Suprapubic skin (tissue), 4 donors: ENCODE data around the gene POLD1. TPM values are rescaled to one million over a fixed set of nuclear protein-coding genes. Genes with fewer than 3 reads are reported as not detected.
"Not testable (repeated sequence)": the region's sequence is repeated elsewhere in the genome, so short reads cannot be mapped to it uniquely, and the experiment has no call there.

Experiments
- DNase-seq, 2 donors: peaks; one replicate each; pipeline ENCODE4 v3.0.0-alpha.2; 2019; ENCODE audit warnings: low spot score in 2 of 2
- H3K27ac ChIP-seq: fragments of 200-600 bp; sonication (generic); one replicate; pipeline ENCODE4 v1.5.1; 2019
- H3K27me3 ChIP-seq: fragments of 200-600 bp; sonication (generic); one replicate; pipeline ENCODE4 v1.5.1; 2019
- H3K36me3 ChIP-seq: fragments of 200-600 bp; sonication (generic); one replicate; pipeline ENCODE4 v1.5.1; 2019
- H3K4me1 ChIP-seq: fragments of 200-600 bp; sonication (generic); one replicate; pipeline ENCODE4 v1.5.1; 2019
- H3K4me3 ChIP-seq: fragments of 200-600 bp; sonication (generic); one replicate; pipeline ENCODE4 v1.5.1; 2019; ENCODE audit warnings: mild to moderate bottlenecking
- H3K9me3 ChIP-seq: fragments of 200-600 bp; sonication (generic); one replicate; pipeline ENCODE4 v1.5.1; 2019
- EP300 ChIP-seq: sonication (generic); formaldehyde crosslinking; IDR thresholded peaks from one replicate; pipeline ENCODE4 v1.6.1; 2017; ENCODE audit warnings: antibody characterized with exemption
- POLR2A ChIP-seq, 2 donors: fragments of 450-650 bp; IDR thresholded peaks; one replicate each; pipeline ENCODE4 v1.6.1; 2017; ENCODE audit warnings: antibody characterized with exemption in 2 of 2, mild to moderate bottlenecking in 2 of 2, moderate library complexity in 2 of 2
- POLR2AphosphoS5 ChIP-seq, 3 donors: sonication (generic); formaldehyde crosslinking; IDR thresholded peaks; one replicate each; pipeline ENCODE4 v1.6.1; 2017; ENCODE audit warnings: antibody characterized with exemption in 3 of 3
- WGBS: methylation state at CpG from one replicate; pipeline ENCODE4 v1.1.5; 2018; 5-methylcytosine and 5-hydroxymethylcytosine counted together
- total RNA-seq, 4 donors: library from RNA; depleted of rRNA; stranded (reverse); fragments of >200 nt; gene quantifications; one replicate each; pipeline ENCODE4 v1.1.0, GENCODE V29; 2016
- TF ChIP-seq, protein P1 (sequence below), 2 donors: fragments of 200-600 bp in 1 of 2; fragments of 450-650 bp in 1 of 2; sonication (generic) in 1 of 2; IDR thresholded peaks; one replicate each; pipeline ENCODE4 v1.5.1; 2016 to 2019; ENCODE audit warnings: antibody characterized with exemption in 2 of 2, mild to moderate bottlenecking in 1 of 2, moderate library complexity in 1 of 2

The POLD1 gene
- total RNA-seq = 10 to 100 TPM; 17.2 to 26.9 (median 21.5) TPM

DNA sequence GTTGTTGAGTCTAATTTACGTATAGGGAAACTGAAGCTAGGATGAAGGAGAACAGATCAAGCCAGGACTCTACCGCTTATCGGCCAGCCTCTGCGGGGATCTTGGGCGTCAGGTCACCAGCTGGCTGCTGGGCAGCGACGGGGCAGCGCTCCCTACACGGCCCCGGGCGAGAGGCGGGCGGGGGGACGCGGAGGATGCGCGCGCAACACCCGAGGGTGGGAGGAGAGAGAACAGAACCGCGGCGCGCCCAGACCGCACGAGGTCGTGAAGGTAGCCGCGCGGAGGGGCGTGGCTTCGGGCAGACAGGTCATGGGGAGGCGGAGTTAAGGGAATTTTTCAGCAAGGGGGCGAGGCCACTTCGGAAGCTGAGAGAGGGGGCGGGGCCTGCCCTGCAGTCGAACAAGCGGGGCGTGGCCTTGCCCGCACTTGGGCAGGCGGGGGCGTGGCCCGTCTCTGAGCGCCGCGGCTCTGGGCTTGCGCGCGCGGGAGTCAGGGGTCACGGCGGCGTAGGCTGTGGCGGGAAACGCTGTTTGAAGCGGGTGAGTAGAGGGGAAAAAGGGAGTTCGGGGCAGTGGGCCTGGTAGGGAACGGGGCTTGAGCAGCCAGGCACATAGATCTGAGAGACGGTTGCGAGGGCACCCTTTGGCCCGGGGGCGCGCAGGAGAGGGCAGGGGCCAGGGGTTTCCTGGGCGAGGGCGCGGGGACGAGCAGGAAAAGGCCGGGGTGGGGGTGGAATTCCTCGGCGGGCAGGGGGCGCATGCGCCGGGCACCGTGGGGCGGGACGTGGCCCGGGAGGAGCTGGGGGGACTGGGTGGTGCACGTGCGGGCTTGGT, at the start of gene POLD1:
POLD1 (plus strand) TSS at position 496 of the 833 bp plus-strand sequence. CDS start 14,505 bp downstream, outside the sequence.
- no peaks in the 10 kb centered on the region for H3K27me3 ChIP-seq
- peaks cover 41% of the 10 kb centered on the region for H3K36me3 ChIP-seq
- peaks cover 26% of the 10 kb centered on the region for H3K4me1 ChIP-seq
- peak in 1 of 2 donors; percentile 40 for TF ChIP-seq POLR2A (IDR thresholded peaks at IDR 0.05)
- TF ChIP-seq, protein P1, sequence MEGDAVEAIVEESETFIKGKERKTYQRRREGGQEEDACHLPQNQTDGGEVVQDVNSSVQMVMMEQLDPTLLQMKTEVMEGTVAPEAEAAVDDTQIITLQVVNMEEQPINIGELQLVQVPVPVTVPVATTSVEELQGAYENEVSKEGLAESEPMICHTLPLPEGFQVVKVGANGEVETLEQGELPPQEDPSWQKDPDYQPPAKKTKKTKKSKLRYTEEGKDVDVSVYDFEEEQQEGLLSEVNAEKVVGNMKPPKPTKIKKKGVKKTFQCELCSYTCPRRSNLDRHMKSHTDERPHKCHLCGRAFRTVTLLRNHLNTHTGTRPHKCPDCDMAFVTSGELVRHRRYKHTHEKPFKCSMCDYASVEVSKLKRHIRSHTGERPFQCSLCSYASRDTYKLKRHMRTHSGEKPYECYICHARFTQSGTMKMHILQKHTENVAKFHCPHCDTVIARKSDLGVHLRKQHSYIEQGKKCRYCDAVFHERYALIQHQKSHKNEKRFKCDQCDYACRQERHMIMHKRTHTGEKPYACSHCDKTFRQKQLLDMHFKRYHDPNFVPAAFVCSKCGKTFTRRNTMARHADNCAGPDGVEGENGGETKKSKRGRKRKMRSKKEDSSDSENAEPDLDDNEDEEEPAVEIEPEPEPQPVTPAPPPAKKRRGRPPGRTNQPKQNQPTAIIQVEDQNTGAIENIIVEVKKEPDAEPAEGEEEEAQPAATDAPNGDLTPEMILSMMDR (IDR thresholded peaks at IDR 0.05) = no peak
- no peak for TF ChIP-seq EP300
- TF ChIP-seq POLR2AphosphoS5 (IDR thresholded peaks at IDR 0.05) = peak in 2 of 3 donors; percentile 26 to 40
- H3K27ac ChIP-seq = peak within 1 kb of the TSS; percentile 82
- no peaks in the 10 kb centered on the region for H3K9me3 ChIP-seq
- WGBS = 1% methylated on average over 51 of the region's 78 CpGs
- DNase-seq = peak; percentile 98
- H3K4me3 ChIP-seq = peak within 1 kb of the TSS; percentile 81

GRCh38 chr19:50334741-50335421, 49.3 kb upstream of the POLD1 start:
- Histone ChIP-seq H3K9me3 (no peaks in the 10 kb centered on the region), H3K4me3 (no peak overlapping the region), H3K36me3 (no peaks in the 10 kb centered on the region), H3K27ac (no peak overlapping the region), H3K4me1 (peaks cover 41% of the 10 kb centered on the region), H3K27me3 (peaks cover 49% of the 10 kb centered on the region)
- 90% methylated on average over 10 of the region's 12 CpGs for WGBS
- TF ChIP-seq POLR2A (IDR thresholded peaks at IDR 0.05) (no peak), POLR2AphosphoS5 (IDR thresholded peaks at IDR 0.05) (no peak), EP300 (no peak)
- TF ChIP-seq, protein P1 (IDR thresholded peaks at IDR 0.05) = no peak
- no peak for DNase-seq

DNA sequence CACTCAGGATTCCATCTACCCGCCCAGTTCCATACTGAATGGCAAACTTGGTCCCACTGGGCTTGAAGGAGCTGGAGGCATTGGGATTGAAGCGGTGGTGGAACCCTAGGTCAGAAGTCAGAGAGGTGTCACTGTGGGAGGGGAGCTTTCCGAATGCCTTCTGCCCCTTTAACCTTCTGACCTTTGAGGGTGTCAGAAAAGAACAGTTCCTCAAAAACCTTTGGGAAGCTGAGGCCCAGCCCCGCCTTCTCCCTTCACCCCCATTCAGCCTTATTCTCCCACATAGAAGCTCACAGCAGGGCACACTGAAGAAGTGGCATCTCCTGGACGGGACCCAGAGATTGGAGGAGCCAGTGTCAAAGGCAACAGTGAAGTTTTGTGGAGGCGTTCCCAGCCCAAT, 47.1 kb upstream of the POLD1 start:
- WGBS = 90% methylated on average over 6 of the region's 6 CpGs
- DNase-seq, H3K36me3 ChIP-seq, H3K4me3 ChIP-seq, H3K9me3 ChIP-seq, H3K27ac ChIP-seq: not testable (repeated sequence)
- Histone ChIP-seq H3K4me1 (peaks cover 22% of the 10 kb centered on the region), H3K27me3 (peaks cover 28% of the 10 kb centered on the region)

GRCh38 chr19:50340331-50340730, 43.8 kb upstream of the POLD1 start:
- H3K27me3 ChIP-seq = no peaks in the 10 kb centered on the region

GRCh38 chr19:50341091-50341564, 43.0 kb upstream of the POLD1 start:
- DNase-seq = no peak
- Histone ChIP-seq H3K27me3 (no peaks in the 10 kb centered on the region), H3K27ac (no peak overlapping the region), H3K4me3 (no peak overlapping the region), H3K9me3 (peaks cover 3% of the 10 kb centered on the region), H3K36me3 (no peaks in the 10 kb centered on the region), H3K4me1 (no peaks in the 10 kb centered on the region)
- TF ChIP-seq EP300 = no peak
- TF ChIP-seq POLR2A (IDR thresholded peaks at IDR 0.05) = no peak
- TF ChIP-seq POLR2AphosphoS5 (IDR thresholded peaks at IDR 0.05) = no peak
- TF ChIP-seq, protein P1 (IDR thresholded peaks at IDR 0.05) = no peak
- 79% methylated on average over 2 of the region's 3 CpGs for WGBS

More at GRCh38 chr19:50340331-50340730, 43.8 kb upstream of the POLD1 start:
- peaks cover 3% of the 10 kb centered on the region for H3K9me3 ChIP-seq
- no peak for DNase-seq
- no peaks in the 10 kb centered on the region for H3K36me3 ChIP-seq
- TF ChIP-seq POLR2AphosphoS5 (IDR thresholded peaks at IDR 0.05) (no peak), POLR2A (IDR thresholded peaks at IDR 0.05) (no peak), EP300 (no peak)
- TF ChIP-seq, protein P1 (IDR thresholded peaks at IDR 0.05) = no peak
- no peaks in the 10 kb centered on the region for H3K4me1 ChIP-seq
- no peak overlapping the region for H3K27ac ChIP-seq
- no peak overlapping the region for H3K4me3 ChIP-seq
